A673 (cell line): ENCODE measurements around the gene RPTOR.

ENCODE experiments used
- EZH2 ChIP-seq: fragments of 200-600 bp; sonication (generic); IDR thresholded peaks from 2 replicates; pipeline ENCODE4 v1.6.1; 2017; ENCODE audit warnings: borderline replicate concordance, low read depth, mild to moderate bottlenecking, mixed read lengths, antibody characterized with exemption, low read length; ENCODE audit not compliant: poor library complexity, severe bottlenecking
- TF ChIP-seq, protein P1 (sequence below): fragments of 300-800, 200-600 bp; sonication (generic); conservative IDR thresholded peaks from 2 replicates; pipeline ENCODE4 v1.5.1; 2017; ENCODE audit warnings: low read depth, mild to moderate bottlenecking, antibody characterized with exemption, low read length, moderate library complexity, mixed read lengths

DNA sequence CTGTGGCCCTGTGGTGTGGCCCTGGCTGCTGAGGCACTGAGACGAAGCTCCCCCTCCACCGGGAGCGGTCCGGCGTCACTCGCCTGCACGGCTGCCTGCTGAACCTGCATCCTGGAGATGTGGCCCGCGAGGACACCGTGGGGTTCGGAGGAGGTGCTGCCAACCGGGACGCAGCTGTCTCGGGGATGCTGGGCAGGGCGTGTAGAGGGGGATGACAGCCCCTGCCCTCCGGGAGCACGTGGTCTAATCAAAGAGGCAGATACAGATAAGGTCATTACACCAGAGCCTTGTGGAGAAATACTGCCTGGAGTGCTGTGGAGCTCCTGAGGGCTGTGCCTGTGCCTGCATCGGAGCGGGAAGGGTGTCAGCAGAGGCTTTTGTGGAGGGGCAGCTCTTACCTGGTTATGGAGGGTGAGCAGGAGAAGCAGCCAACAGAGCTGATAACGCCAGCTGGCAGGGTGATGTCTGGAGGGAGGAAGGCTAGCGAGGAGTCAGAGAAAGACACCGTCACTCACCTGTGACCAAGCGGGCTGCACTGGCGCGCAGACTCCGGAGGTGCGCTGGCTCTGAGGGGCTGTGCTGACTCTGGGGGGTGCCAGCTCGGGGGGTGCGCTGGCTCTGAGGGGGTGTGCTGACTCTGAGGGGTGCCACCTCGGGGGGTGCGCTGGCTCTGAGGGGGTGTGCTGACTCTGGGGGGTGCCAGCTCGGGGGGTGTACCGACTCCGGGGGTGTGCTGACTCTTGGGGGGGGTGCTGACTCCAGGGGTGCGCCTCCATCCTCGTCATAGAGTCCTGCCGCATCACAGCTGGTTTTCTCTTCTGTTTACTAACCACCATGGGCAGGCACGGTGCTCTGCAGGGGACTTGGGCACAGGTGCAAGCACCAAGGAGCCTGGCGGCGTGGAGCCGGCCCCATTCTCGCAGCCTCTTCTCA, 342.3 kb downstream of the RPTOR start:
- TF ChIP-seq, protein P1, sequence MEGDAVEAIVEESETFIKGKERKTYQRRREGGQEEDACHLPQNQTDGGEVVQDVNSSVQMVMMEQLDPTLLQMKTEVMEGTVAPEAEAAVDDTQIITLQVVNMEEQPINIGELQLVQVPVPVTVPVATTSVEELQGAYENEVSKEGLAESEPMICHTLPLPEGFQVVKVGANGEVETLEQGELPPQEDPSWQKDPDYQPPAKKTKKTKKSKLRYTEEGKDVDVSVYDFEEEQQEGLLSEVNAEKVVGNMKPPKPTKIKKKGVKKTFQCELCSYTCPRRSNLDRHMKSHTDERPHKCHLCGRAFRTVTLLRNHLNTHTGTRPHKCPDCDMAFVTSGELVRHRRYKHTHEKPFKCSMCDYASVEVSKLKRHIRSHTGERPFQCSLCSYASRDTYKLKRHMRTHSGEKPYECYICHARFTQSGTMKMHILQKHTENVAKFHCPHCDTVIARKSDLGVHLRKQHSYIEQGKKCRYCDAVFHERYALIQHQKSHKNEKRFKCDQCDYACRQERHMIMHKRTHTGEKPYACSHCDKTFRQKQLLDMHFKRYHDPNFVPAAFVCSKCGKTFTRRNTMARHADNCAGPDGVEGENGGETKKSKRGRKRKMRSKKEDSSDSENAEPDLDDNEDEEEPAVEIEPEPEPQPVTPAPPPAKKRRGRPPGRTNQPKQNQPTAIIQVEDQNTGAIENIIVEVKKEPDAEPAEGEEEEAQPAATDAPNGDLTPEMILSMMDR: no peak
- no peak for TF ChIP-seq EZH2
